Activated CD8-positive, alpha-beta T cell treated with anti-CD3 and anti-CD28 coated beads, Interleukin-2, amount 10 ng/mL, durations not matched to agents 7 days and 5 days (primary cell): Measurements from ENCODE around the gene P2RX5. TPM values are rescaled to one million over a fixed set of nuclear protein-coding genes. Genes with fewer than 3 reads are reported as not detected.

Experiments used
- ATAC-seq: fragments of 150-1000 bp; cut with Tn5 transposase; one replicate; pipeline ENCODE4 v1.10.0; 2021; ENCODE audit warnings: moderate library complexity
- CTCF ChIA-PET: fragments of 350-600 bp; sonication (Branson Sonifier 250); formaldehyde crosslinking; loops from one replicate; lab custom pipeline; 2021; ENCODE audit warnings: antibody characterized with exemption; lab: Charles Lee
- POLR2A ChIA-PET: fragments of 350-600 bp; sonication (Branson Sonifier 250); formaldehyde crosslinking; loops from one replicate; lab custom pipeline; 2021; ENCODE audit warnings: antibody characterized with exemption; lab: Charles Lee
- DNase-seq: peaks from one replicate; pipeline ENCODE4 v3.0.0-alpha.2; 2020
- H3K27ac Mint-ChIP-seq: one replicate; pipeline ENCODE4 v1.8.0; 2021; ENCODE audit warnings: mild to moderate bottlenecking, mixed read lengths
- H3K27me3 Mint-ChIP-seq: one replicate; pipeline ENCODE4 v1.8.0; 2021; ENCODE audit warnings: low read depth, mixed read lengths
- H3K36me3 Mint-ChIP-seq: one replicate; pipeline ENCODE4 v1.8.0; 2021; ENCODE audit warnings: low read depth, mixed read lengths
- H3K4me1 Mint-ChIP-seq: one replicate; pipeline ENCODE4 v1.8.0; 2021; ENCODE audit warnings: low read depth, mixed read lengths
- H3K4me3 Mint-ChIP-seq: one replicate; pipeline ENCODE4 v1.8.0; 2021; ENCODE audit warnings: mild to moderate bottlenecking, mixed read lengths
- H3K9me3 Mint-ChIP-seq: one replicate; pipeline ENCODE4 v1.8.0; 2022; ENCODE audit warnings: mixed read lengths; ENCODE audit not compliant: insufficient read depth
- total RNA-seq, 2 experiments: library from RNA; stranded (reverse); gene quantifications; one replicate each; pipeline ENCODE4 v1.2.3, GENCODE V29; 2021

P2RX5 gene
- total RNA-seq, 2 experiments from 2014 or later: 7.8 to 8.1 TPM

- ATAC-seq (no peak), DNase-seq (no peak)
- no peak overlapping the region for H3K4me3 Mint-ChIP-seq
- H3K9me3 Mint-ChIP-seq: no peaks in the 10 kb centered on the region
- H3K27ac Mint-ChIP-seq: no peak overlapping the region
- H3K36me3 Mint-ChIP-seq: no peaks in the 10 kb centered on the region
- ChIA-PET POLR2A (interaction anchor here (1.6 kb wide), 1 partner anchor 9 kb away, joined by 3 read pairs; no protein-coding TSS in a partner anchor), CTCF (no interaction called here)
- no peaks in the 10 kb centered on the region for H3K27me3 Mint-ChIP-seq
- H3K4me1 Mint-ChIP-seq: no peaks in the 10 kb centered on the region
These were observed 39.0 kb downstream of the P2RX5 start for GRCh38 chr17:3656755-3657587.

DNA sequence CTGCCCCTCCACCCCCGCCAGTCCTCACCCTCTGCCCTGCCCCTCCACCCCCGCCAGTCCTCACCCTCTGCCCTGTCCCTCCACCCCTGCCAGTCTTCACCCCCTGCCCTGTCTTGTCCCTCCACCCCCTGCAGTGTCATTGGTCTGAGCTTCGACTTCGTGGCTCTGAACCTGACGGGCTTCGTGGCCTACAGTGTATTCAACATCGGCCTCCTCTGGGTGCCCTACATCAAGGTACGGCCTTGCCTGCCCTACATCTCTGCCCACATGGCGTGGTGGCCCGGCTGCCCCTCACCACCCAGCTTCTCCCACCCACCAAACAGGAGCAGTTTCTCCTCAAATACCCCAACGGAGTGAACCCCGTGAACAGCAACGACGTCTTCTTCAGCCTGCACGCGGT, 39.6 kb downstream of the P2RX5 start:
- no peak overlapping the region for H3K4me3 Mint-ChIP-seq
- no peaks in the 10 kb centered on the region for H3K4me1 Mint-ChIP-seq
- H3K9me3 Mint-ChIP-seq: no peaks in the 10 kb centered on the region
- ChIA-PET POLR2A (interaction anchor here (1.6 kb wide), 1 partner anchor 9 kb away, joined by 3 read pairs; no protein-coding TSS in a partner anchor), CTCF (no interaction called here)
- H3K27me3 Mint-ChIP-seq: no peaks in the 10 kb centered on the region
- no peaks in the 10 kb centered on the region for H3K36me3 Mint-ChIP-seq
- no peak overlapping the region for H3K27ac Mint-ChIP-seq
- no peak for ATAC-seq
- DNase-seq: no peak

DNA sequence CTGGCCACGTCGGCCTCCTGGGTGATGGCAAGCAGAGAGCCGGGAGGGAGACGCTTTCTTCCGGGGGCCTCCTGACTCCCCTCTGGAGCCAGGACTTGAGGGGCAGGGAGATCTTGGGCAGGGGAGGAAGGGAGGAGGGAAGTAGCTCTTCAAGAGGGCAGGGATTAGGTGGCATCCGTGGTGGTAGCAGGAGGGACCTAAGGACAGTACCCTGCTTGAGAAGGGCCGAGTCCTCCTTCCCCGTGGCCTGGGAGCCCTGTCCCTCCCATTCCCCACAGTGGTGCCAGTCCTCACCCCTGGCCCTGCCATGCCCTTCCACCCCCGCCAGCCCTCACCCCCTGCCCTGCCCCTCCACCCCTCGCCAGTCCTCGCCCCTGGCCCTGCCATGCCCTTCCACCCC, 40.2 kb downstream of the P2RX5 start:
- Mint-ChIP-seq H3K4me3 (no peak overlapping the region), H3K27me3 (no peaks in the 10 kb centered on the region), H3K36me3 (no peaks in the 10 kb centered on the region), H3K4me1 (no peaks in the 10 kb centered on the region), H3K27ac (no peak overlapping the region), H3K9me3 (no peaks in the 10 kb centered on the region)
- no peak for DNase-seq
- POLR2A ChIA-PET: interaction anchor here (1.6 kb wide), 1 partner anchor 8 kb away, joined by 3 read pairs; no protein-coding TSS in a partner anchor
- ATAC-seq: no peak
- CTCF ChIA-PET: no interaction called here

GRCh38 chr17:3647769-3648555, 48.0 kb downstream of the P2RX5 start:
- DNase-seq (peak; percentile 65), ATAC-seq (peak; percentile 89)
- H3K4me1 Mint-ChIP-seq: peaks cover 2% of the 10 kb centered on the region
- no peak overlapping the region for H3K27ac Mint-ChIP-seq
- H3K4me3 Mint-ChIP-seq: no peak overlapping the region
- CTCF ChIA-PET: interaction anchor here (0.6 to 3.2 kb wide), 12 partner anchors 8 to 599 kb away, joined by 3 to 20 read pairs (median 4); partner anchors contain the start of genes CTNS and SHPK
- H3K36me3 Mint-ChIP-seq: peaks cover 5% of the 10 kb centered on the region
- POLR2A ChIA-PET: interaction anchor here (1.1 kb wide), 1 partner anchor 9 kb away, joined by 3 read pairs; no protein-coding TSS in a partner anchor
- H3K9me3 Mint-ChIP-seq: no peaks in the 10 kb centered on the region
- H3K27me3 Mint-ChIP-seq: no peaks in the 10 kb centered on the region

- peaks cover 2% of the 10 kb centered on the region for H3K4me1 Mint-ChIP-seq
- no peak overlapping the region for H3K27ac Mint-ChIP-seq
- H3K9me3 Mint-ChIP-seq: no peaks in the 10 kb centered on the region
- ATAC-seq (no peak), DNase-seq (no peak)
- H3K4me3 Mint-ChIP-seq: no peak overlapping the region
- H3K36me3 Mint-ChIP-seq: peaks cover 5% of the 10 kb centered on the region
- CTCF ChIA-PET: interaction anchor here (1.2 to 3.2 kb wide), 7 partner anchors 12 to 599 kb away, joined by 3 to 20 read pairs (median 5); partner anchors contain the start of genes CTNS and SHPK
- H3K27me3 Mint-ChIP-seq: no peaks in the 10 kb centered on the region
- POLR2A ChIA-PET: interaction anchor here (1.1 kb wide), 1 partner anchor 9 kb away, joined by 3 read pairs; no protein-coding TSS in a partner anchor
These were observed 48.7 kb downstream of the P2RX5 start for GRCh38 chr17:3647251-3647650.

GRCh38 chr17:3645310-3645709, 50.6 kb downstream of the P2RX5 start:
- no peak overlapping the region for H3K4me3 Mint-ChIP-seq
- DNase-seq: no peak
- CTCF ChIA-PET: no interaction called here
- POLR2A ChIA-PET: no interaction called here
- H3K27ac Mint-ChIP-seq: no peak overlapping the region
- no peaks in the 10 kb centered on the region for H3K27me3 Mint-ChIP-seq
- no peak for ATAC-seq
- peaks cover 6% of the 10 kb centered on the region for H3K36me3 Mint-ChIP-seq
- H3K4me1 Mint-ChIP-seq: peaks cover 10% of the 10 kb centered on the region
- H3K9me3 Mint-ChIP-seq: no peaks in the 10 kb centered on the region

DNA sequence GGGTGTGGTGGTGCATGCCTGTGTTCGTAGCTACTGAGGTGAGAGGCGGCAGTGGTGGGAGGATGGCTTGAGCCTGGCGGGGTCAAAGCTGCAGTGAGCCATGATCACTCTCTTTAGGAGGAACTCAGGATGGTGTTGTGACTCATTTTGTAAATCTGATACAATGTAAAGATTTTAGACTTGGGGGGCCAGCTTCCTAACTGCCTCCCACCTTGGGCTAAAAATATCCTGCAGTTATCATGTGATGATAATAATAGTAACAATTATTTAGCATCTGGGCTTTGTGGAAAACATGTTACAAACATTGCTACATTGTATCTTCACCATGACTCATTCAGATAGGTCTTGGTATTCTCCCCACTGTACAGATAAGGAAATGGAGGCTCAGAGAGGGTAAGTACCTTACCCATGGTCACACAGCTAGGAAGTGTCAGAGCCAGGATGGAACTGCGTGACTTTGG, 52.0 kb downstream of the P2RX5 start:
- ChIA-PET POLR2A (no interaction called here), CTCF (interaction anchor here (0.8 kb wide), 1 partner anchor 595 kb away, joined by 4 read pairs; no protein-coding TSS in a partner anchor)
- no peak for DNase-seq
- Mint-ChIP-seq H3K4me3 (no peak overlapping the region), H3K27ac (no peak overlapping the region), H3K36me3 (peaks cover 7% of the 10 kb centered on the region), H3K4me1 (peaks cover 21% of the 10 kb centered on the region), H3K27me3 (no peaks in the 10 kb centered on the region), H3K9me3 (no peaks in the 10 kb centered on the region)
- no peak for ATAC-seq

DNA sequence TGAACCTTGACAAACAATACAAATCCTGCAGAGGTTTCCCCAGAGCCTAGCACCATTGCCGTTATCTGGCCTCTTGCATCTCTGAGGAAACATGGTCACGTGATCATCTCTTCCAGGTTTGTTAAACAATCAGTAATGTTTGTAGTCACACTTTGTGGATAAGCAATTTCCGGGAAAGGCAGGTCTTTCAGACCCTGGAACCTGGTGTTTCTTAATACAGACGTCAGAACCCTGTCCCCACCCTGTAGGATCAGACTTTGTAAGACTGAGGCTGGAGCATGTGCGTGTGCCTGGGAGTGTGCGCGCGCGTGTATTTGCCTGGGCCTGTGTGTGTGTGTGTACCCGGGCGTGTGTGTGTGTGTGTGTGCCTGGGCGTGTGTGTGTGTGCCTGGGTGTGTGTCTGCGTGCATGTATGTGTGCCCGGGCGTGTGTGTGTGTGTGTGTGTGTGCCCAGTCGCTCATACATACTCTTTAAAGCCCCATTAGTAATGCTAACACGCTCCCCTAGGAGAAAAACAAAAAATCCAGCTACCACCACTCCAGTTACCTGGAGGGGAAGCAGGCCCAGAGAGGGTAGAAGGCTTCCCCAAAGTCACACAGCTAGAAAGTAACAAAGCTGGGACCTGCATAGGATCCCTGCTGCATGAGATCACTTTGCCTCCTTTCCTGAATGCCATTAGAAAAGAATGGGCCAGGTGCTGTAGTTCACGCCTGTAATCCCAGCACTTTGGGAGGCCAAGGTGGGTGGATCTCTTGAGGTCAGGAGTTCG, 54.1 kb downstream of the P2RX5 start:
- ATAC-seq (no peak), DNase-seq (no peak)
- peaks cover 5% of the 10 kb centered on the region for H3K36me3 Mint-ChIP-seq
- no peaks in the 10 kb centered on the region for H3K9me3 Mint-ChIP-seq
- no peak overlapping the region for H3K27ac Mint-ChIP-seq
- ChIA-PET CTCF (no interaction called here), POLR2A (no interaction called here)
- H3K27me3 Mint-ChIP-seq: no peaks in the 10 kb centered on the region
- no peak overlapping the region for H3K4me3 Mint-ChIP-seq
- peaks cover 36% of the 10 kb centered on the region for H3K4me1 Mint-ChIP-seq

GRCh38 chr17:3641014-3641413, 54.9 kb downstream of the P2RX5 start:
- ChIA-PET CTCF (interaction anchor here (1.2 kb wide), 2 partner anchors 8 to 39 kb away, joined by 3 to 7 read pairs; no protein-coding TSS in a partner anchor), POLR2A (no interaction called here)
- no peak overlapping the region for H3K4me3 Mint-ChIP-seq
- peaks cover 36% of the 10 kb centered on the region for H3K4me1 Mint-ChIP-seq
- no peak for ATAC-seq
- H3K27ac Mint-ChIP-seq: no peak overlapping the region
- no peak for DNase-seq
- no peaks in the 10 kb centered on the region for H3K9me3 Mint-ChIP-seq
- no peaks in the 10 kb centered on the region for H3K27me3 Mint-ChIP-seq
- H3K36me3 Mint-ChIP-seq: peaks cover 5% of the 10 kb centered on the region

GRCh38 chr17:3639981-3640596, 55.9 kb downstream of the P2RX5 start:
- Mint-ChIP-seq H3K4me1 (peaks cover 39% of the 10 kb centered on the region), H3K27me3 (no peaks in the 10 kb centered on the region), H3K27ac (peak overlapping the region; percentile 85), H3K4me3 (peak overlapping the region; percentile 47), H3K36me3 (peaks cover 3% of the 10 kb centered on the region), H3K9me3 (no peaks in the 10 kb centered on the region)
- POLR2A ChIA-PET: no interaction called here
- ATAC-seq (no peak), DNase-seq (peak; percentile 43)
- CTCF ChIA-PET: interaction anchor here (0.7 to 1.2 kb wide), 5 partner anchors 9 to 813 kb away, joined by 3 to 7 read pairs (median 3); no protein-coding TSS in a partner anchor
